Upper lobe of left lung (tissue), 4 donors: ENCODE data around the gene MEAK7.

ENCODE experiments used
- EP300 ChIP-seq, 4 donors: sonication (generic); formaldehyde crosslinking; IDR thresholded peaks; one replicate each; pipeline ENCODE4 v1.5.1; 2017; ENCODE audit warnings: antibody characterized with exemption in 4 of 4, control low read depth in 2 of 4
- TF ChIP-seq, protein P1 (sequence below), 6 experiments: fragments of 450-650 bp in 4 of 6; fragments of 200-600 bp in 2 of 6; sonication (generic) in 2 of 6; IDR thresholded peaks; one replicate each; pipeline ENCODE4 v1.5.1; 2016 to 2019; ENCODE audit warnings: antibody characterized with exemption in 6 of 6

DNA sequence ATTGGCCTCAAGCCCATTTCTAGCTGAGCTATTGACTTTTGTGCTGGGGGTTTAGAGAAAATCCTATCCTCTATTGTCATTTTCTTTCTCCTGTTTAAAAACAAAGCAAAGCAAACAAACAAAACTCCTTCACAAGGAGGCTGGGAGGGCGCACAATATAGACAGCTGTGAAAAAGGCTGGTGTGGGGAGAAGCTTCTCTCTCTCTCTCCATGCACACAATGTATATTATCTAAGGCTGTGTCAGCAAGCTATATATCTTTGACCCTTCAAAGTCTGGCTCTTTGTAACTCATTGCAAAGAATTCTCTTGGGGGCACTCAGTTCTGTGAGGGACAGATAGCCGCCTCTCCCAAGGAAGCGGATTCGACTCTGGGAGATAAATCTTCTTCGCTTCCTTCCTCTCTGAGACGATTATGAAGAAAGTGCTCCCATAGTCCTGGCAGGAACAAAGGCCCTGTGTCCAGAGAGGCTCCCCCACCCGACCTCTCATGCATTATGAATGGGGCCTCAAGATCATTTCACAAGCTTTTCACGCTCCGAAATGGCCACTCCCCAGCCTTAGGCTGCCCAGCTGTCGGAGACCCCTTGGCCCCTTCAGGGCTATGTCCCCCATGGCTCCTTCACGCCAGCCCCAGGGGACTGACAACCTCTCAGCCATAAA lies 33.2 kb upstream of the MEAK7 start:
- TF ChIP-seq, protein P1, sequence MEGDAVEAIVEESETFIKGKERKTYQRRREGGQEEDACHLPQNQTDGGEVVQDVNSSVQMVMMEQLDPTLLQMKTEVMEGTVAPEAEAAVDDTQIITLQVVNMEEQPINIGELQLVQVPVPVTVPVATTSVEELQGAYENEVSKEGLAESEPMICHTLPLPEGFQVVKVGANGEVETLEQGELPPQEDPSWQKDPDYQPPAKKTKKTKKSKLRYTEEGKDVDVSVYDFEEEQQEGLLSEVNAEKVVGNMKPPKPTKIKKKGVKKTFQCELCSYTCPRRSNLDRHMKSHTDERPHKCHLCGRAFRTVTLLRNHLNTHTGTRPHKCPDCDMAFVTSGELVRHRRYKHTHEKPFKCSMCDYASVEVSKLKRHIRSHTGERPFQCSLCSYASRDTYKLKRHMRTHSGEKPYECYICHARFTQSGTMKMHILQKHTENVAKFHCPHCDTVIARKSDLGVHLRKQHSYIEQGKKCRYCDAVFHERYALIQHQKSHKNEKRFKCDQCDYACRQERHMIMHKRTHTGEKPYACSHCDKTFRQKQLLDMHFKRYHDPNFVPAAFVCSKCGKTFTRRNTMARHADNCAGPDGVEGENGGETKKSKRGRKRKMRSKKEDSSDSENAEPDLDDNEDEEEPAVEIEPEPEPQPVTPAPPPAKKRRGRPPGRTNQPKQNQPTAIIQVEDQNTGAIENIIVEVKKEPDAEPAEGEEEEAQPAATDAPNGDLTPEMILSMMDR (IDR thresholded peaks at IDR 0.05), result no peak
- TF ChIP-seq EP300 (IDR thresholded peaks at IDR 0.05), result no peak
